HG02678 (cell line): ENCODE results near the gene NDRG3.
"Not testable (repeated sequence)": the region's sequence is repeated elsewhere in the genome, so short reads cannot be mapped to it uniquely, and the experiment has no call there.

ENCODE experiments used
- ATAC-seq: cut with Tn5 transposase; IDR thresholded peaks from one replicate; pipeline ENCODE4 v1.9.1; 2021; ENCODE audit warnings: mild to moderate bottlenecking, moderate library complexity; ENCODE audit not compliant: unreplicated experiment

NDRG3 gene

GRCh38 chr20:36645998-36646397 is 99.9 kb downstream of the NDRG3 start, which contains the start of gene SLA2:
Gene SLA2 (minus strand): TSS chr20:36646196. CDS start chr20:36641335, 4,861 bp downstream.
- no peak for ATAC-seq

GRCh38 chr20:36645353-36645752 is 100.5 kb downstream of the NDRG3 start:
- ATAC-seq = no peak

- ATAC-seq = no peak
These were observed 101.2 kb downstream of the NDRG3 start for GRCh38 chr20:36644706-36645095.

GRCh38 chr20:36644032-36644705 is 101.7 kb downstream of the NDRG3 start:
- no peak for ATAC-seq

- no peak for ATAC-seq
These were observed 103.8 kb downstream of the NDRG3 start for GRCh38 chr20:36642136-36642535.

GRCh38 chr20:36641506-36641843 is 104.4 kb downstream of the NDRG3 start:
- no peak for ATAC-seq

DNA sequence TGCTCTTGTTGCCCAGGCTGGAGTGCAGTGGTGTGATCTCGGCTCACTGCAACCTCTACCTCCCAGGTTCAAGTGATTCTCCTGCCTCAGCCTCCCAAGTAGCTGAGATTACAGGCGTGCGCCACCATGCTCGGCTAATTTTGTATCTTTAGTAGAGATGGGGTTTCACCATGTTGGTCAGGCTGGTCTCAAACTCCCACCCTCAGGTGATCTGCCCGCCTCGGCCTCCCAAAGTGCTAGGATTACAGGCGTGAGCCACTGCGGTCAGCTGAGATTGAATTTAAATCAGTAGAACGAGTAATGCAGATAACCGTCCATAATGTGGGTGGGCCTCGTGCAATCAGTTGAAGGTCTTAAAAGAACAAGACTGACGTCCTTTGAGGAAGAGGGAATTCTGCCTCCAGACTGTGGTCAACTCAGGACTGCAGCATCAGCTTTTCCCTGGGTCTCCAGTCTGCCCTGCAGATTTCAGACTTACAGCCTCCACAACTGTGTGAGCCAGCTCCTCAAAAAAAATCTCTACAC is 107.0 kb downstream of the NDRG3 start:
- ATAC-seq = not testable (repeated sequence)

GRCh38 chr20:36634342-36634741 is 111.5 kb downstream of the NDRG3 start:
- no peak for ATAC-seq

- no peak for ATAC-seq
These were observed 112.6 kb downstream of the NDRG3 start for GRCh38 chr20:36633285-36633772.

- no peak for ATAC-seq
These were observed 113.2 kb downstream of the NDRG3 start for GRCh38 chr20:36632487-36633284.

GRCh38 chr20:36632147-36632486 is 113.8 kb downstream of the NDRG3 start:
- no peak for ATAC-seq

DNA sequence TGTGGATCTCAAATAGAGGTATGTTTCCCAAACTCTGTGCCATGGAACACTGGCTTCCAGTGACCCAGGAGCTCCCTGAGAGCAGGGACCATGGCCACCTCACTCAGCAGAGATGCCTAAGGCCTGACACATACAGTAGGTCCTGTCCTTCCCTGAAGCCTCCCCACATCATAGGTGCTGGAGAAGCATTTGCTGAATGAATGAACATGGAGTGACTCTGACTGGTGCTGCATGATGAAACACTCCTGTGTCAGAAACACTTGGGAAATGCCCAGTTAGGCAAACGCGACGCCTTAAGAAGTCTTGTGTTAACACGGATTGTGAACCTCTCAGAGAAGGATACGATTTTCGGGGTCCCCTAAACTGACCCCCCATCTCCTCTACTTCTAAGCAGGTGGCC is 114.2 kb downstream of the NDRG3 start:
- no peak for ATAC-seq

GRCh38 chr20:36629719-36630681 is 115.9 kb downstream of the NDRG3 start:
- peak; percentile 52 for ATAC-seq

DNA sequence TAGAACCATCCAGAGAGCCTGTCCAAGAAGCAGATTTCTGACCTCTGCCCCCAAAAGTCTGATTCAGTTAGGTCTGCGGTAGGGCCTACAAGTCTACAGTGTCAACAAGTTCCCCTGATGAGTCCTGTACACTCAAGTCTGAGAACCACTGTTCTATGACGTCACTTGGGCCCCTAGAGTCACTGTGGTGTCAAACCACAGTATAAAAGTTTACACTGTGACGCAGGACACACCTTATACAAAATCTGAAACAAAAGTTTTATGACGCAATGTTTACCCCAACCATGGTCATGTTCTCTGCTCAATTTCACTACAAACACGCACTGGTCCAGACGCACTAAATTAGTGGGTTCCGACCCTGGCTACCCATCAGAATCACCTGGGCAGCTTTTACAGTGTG is 117.8 kb downstream of the NDRG3 start:
- no peak for ATAC-seq

DNA sequence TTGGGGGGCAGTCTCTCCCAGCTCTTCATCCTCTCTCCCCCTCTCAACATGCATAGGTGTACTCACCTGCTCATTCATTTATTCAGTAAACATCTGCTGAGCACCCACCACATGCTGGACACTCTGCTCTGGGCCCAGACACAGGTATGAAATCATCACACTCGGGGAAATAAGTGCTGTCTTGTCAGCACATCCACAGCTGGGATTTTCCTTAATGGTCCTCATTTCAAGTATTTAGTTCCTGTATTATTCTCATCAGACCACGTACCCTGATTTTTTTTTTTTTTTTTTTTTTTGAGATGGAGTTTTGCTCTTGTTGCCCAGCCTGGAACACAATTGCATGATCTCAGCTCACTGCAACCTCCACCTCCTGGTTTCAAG is 121.0 kb downstream of the NDRG3 start:
- ATAC-seq = no peak

- ATAC-seq = no peak
These were observed 121.6 kb downstream of the NDRG3 start for GRCh38 chr20:36624068-36624943.

DNA sequence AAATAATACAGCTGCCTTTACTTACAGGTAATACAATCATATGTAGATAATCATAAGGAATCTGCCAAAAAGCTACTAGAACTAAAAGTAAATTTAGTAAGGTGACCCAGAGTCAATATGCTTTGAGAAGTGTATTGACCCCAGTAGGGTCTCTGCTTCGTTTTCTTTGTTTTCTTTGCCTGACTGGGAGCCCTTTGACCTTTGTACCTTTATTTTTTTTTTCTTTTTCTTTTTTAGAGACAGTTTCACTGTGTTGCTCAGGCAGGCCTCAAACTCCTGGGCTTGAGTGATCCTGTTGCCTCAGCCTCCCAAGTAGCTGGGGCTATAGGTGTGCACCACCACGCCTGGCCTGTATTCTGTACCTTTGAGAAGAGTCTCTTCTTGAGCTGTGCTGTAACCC is 122.4 kb downstream of the NDRG3 start:
- ATAC-seq = no peak

DNA sequence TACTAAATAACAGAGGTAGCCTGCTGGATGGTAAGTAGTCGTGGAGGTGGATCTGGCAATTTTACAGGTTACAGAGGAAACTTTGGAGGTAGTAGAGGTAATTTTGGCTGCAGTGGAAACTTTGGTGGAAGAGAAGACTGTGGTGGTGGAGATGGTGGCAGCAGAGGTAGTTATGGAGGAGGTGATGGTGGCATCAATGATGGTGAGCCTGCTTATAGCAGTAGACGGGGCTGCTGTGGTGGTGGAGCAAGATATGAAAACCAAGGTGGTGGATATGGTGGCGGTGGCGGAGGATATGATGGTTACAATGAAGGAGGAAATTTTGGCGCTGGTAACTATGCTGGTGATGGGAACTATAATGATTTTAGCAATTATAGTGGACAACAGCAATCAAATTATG is 125.0 kb downstream of the NDRG3 start:
- no peak for ATAC-seq

DNA sequence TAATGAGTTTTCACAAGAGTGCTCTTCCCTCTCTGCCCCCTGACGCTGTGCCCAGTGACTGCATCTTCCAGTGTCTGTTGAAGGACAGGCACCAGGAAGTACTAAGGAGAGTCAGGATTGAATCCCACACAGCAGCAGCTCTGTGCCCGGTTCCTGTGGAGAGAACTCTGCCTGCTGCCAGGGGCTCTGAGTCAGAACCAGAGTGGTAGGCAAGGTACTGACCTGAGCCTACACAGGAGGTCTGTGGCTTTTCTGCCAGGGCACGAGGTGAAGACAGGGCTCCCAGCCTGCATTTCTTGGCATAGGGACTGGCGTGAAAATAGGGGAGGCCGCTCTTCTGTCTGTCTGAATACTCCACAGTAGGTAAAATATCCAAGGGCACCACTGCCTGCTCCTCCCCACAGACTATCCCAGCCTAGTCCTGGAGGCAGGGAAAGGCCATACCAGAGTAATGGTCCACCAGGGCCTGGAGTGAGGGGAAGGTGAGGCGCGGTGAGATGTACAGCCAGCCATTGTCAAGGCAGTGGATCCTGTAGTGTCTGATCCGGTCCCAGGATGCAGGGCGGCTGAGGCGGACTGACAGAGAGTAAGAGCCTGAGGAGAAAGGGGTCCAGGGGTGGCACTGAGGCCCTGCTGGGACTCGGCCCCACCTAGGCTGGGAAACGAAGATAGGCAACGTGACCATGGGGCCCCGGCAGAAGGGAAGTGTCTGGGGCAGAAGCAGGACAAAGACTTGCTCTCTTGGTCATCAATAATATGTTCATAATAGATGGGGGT is 130.9 kb downstream of the NDRG3 start:
- ATAC-seq = no peak
